ENCODE data around the gene VGLL4. TPM values are rescaled to one million over a fixed set of nuclear protein-coding genes. Genes with fewer than 3 reads are reported as not detected.

Gene VGLL4
- total and polyA plus RNA-seq, 2 experiments from 2014 or later, result 30.9 to 46.5 TPM

DNA sequence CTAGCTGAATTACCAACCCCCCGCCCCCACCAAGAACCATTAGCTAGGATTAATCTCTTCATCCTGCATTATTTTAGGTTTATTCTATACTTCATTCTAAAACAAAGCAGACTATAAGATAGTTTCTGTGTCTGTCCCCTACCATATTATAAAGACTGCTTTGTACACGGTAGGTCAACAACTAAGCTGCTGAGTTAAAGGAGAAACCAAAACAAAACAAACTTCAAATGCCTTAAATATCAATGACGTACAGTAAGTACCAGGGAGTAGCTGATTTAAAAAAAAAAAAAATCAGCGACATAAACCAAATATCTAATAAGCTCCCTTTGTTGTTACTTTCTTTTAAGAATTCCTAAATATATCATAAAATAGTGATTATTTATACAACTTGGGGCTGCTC, 7.8 kb upstream of the VGLL4 start:
- Histone ChIP-seq H3K9me3 (ENCODE audit: low read depth) (no peaks in the 10 kb centered on the region), H3K4me2 (ENCODE audit: unreplicated experiment) (no peak overlapping the region), H3K36me3 (ENCODE audit: low read depth) (no peaks in the 10 kb centered on the region), H3K9ac (no peak overlapping the region), H2AFZ (no peak overlapping the region), H3K27ac (no peak overlapping the region), H3K9me2 (ENCODE audit: insufficient read depth) (no peaks in the 10 kb centered on the region), H3K4me1 (ENCODE audit: insufficient read depth) (no peaks in the 10 kb centered on the region), H3F3A (ENCODE audit: insufficient read depth) (no peaks in the 10 kb centered on the region), H3K4me3 (no peak overlapping the region), H3K27me3 (replicated peaks; ENCODE audit: insufficient read depth) (no peaks in the 10 kb centered on the region), H4K20me1 (ENCODE audit: insufficient read depth) (no peaks in the 10 kb centered on the region), H3K79me2 (ENCODE audit: insufficient read depth) (peaks cover 98% of the 10 kb centered on the region)
- no peak for DNase-seq
- TF ChIP-seq EZH2phosphoT487 (IDR thresholded peaks at IDR 0.05; ENCODE audit: insufficient read depth, low read depth), result no peak
- no peak for TF ChIP-seq EZH2 (IDR thresholded peaks at IDR 0.05; ENCODE audit: insufficient read depth, poor library complexity, severe bottlenecking)
- in situ Hi-C loops (cut with MboI), result loop anchor here (5.0 kb wide), 1 partner anchor 269 kb away; no protein-coding TSS in a partner anchor
- 88 to 94% methylated on average over 4 of the region's 4 CpGs for WGBS, 2 experiments (ENCODE audit: low coverage in 1 of 2, low lambda C conversion rate in 2 of 2, missing lambda C conversion rate in 2 of 2)

DNA sequence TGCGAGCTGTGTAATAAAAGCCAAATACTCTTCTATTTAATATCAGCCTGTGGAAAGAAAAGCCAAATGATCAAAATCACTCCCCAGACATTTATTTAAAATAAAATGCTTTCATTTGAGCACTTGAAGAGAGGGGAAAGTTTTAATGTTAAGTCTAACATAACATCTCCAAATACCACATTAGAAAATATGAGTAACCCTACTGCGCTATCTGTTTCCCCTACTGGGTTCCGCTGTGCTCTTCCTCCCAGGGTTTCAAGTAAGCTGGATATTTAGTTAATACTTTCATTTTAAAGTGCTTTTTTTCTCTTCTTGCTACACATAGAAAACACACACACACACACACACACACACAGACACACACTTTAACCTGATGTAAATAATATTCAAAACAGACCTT, 6.7 kb upstream of the VGLL4 start:
- no peaks in the 10 kb centered on the region for H4K20me1 ChIP-seq (ENCODE audit: insufficient read depth)
- H3K27ac ChIP-seq, result no peak overlapping the region
- no peaks in the 10 kb centered on the region for H3K36me3 ChIP-seq (ENCODE audit: low read depth)
- no peaks in the 10 kb centered on the region for H3F3A ChIP-seq (ENCODE audit: insufficient read depth)
- in situ Hi-C loops (cut with MboI), result loop anchor here (5.0 kb wide), 1 partner anchor 268 kb away; no protein-coding TSS in a partner anchor
- no peak overlapping the region for H2AFZ ChIP-seq
- H3K4me1 ChIP-seq (ENCODE audit: insufficient read depth), result no peaks in the 10 kb centered on the region
- no peaks in the 10 kb centered on the region for H3K27me3 ChIP-seq (replicated peaks; ENCODE audit: insufficient read depth)
- no peak overlapping the region for H3K4me3 ChIP-seq
- H3K79me2 ChIP-seq (ENCODE audit: insufficient read depth), result peaks cover 96% of the 10 kb centered on the region
- no peak overlapping the region for H3K4me2 ChIP-seq (ENCODE audit: unreplicated experiment)
- TF ChIP-seq EZH2 (IDR thresholded peaks at IDR 0.05; ENCODE audit: insufficient read depth, poor library complexity, severe bottlenecking), result no peak
- TF ChIP-seq EZH2phosphoT487 (IDR thresholded peaks at IDR 0.05; ENCODE audit: insufficient read depth, low read depth), result no peak
- no peak overlapping the region for H3K9ac ChIP-seq
- no peaks in the 10 kb centered on the region for H3K9me3 ChIP-seq (ENCODE audit: low read depth)
- H3K9me2 ChIP-seq (ENCODE audit: insufficient read depth), result no peaks in the 10 kb centered on the region
- DNase-seq, result no peak
- WGBS, 2 experiments (ENCODE audit: low coverage in 1 of 2, low lambda C conversion rate in 2 of 2, missing lambda C conversion rate in 2 of 2), result 98 to 100% methylated on average over 3 of the region's 3 CpGs

DNA sequence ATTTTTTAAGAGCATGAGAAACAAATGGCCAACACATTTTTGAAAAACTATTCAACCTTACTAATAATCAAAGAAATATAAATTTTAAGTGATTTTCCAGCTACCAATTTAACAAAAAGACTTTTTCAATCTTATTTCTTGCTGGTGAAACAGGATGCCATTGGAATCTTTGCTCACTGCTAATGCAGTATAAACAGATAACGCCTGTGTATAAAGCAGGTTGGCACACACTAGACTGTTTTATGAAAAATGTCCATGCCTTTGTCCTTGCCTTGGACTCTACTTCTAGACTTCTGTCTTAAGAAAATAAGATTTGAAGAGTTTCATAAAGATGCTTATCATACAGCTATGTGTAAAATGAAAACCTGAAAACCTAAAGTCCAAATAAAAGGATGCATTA, 5.0 kb upstream of the VGLL4 start:
- in situ Hi-C loops (cut with MboI), result no loop called here
- H4K20me1 ChIP-seq (ENCODE audit: insufficient read depth), result no peaks in the 10 kb centered on the region
- H3K4me3 ChIP-seq, result no peak overlapping the region
- no peak overlapping the region for H3K27ac ChIP-seq
- H3K4me1 ChIP-seq (ENCODE audit: insufficient read depth), result 0 out of 2 replicates have a peak, but pooled peaks cover 2% of the 10 kb centered on the region
- no peaks in the 10 kb centered on the region for H3K36me3 ChIP-seq (ENCODE audit: low read depth)
- no peak overlapping the region for H3K4me2 ChIP-seq (ENCODE audit: unreplicated experiment)
- no peak overlapping the region for H2AFZ ChIP-seq
- peaks cover 88% of the 10 kb centered on the region for H3K79me2 ChIP-seq (ENCODE audit: insufficient read depth)
- H3F3A ChIP-seq (ENCODE audit: insufficient read depth), result no peaks in the 10 kb centered on the region
- TF ChIP-seq EZH2phosphoT487 (IDR thresholded peaks at IDR 0.05; ENCODE audit: insufficient read depth, low read depth) (no peak), EZH2 (IDR thresholded peaks at IDR 0.05; ENCODE audit: insufficient read depth, poor library complexity, severe bottlenecking) (no peak)
- no peaks in the 10 kb centered on the region for H3K27me3 ChIP-seq (replicated peaks; ENCODE audit: insufficient read depth)
- no peaks in the 10 kb centered on the region for H3K9me3 ChIP-seq (ENCODE audit: low read depth)
- no peak overlapping the region for H3K9ac ChIP-seq
- 73 to 74% methylated on average over 1 of the region's 1 CpG for WGBS, 2 experiments (ENCODE audit: low coverage in 1 of 2, low lambda C conversion rate in 2 of 2, missing lambda C conversion rate in 2 of 2)
- H3K9me2 ChIP-seq (ENCODE audit: insufficient read depth), result no peaks in the 10 kb centered on the region
- no peak for DNase-seq

DNA sequence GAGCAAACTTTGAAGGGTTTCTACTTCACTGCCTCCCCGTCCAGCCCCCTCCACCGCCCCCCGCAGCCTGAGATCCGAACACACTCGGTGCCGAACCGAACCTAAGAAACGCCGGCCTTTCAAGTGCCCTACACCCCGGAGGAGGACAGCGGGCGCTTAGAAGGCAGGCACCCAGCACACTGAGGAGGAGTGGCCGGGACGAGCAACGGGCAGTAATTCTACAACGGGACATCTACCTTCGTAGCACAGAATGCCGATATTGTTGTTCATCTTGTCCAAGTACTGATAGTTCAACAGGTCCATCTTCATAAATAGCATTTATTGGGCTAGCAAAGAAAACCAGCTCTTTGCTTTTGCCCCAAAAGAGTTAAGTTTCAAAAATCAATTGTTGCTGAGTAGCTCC, 513 bp downstream of the VGLL4 start:
- Histone ChIP-seq H3K4me3 (peak overlapping the region; percentile 87), H3K36me3 (ENCODE audit: low read depth) (no peaks in the 10 kb centered on the region), H3K9me2 (ENCODE audit: insufficient read depth) (no peaks in the 10 kb centered on the region), H3K79me2 (ENCODE audit: insufficient read depth) (peaks cover 82% of the 10 kb centered on the region), H3K9me3 (ENCODE audit: low read depth) (no peaks in the 10 kb centered on the region), H3K9ac (peak overlapping the region; percentile 100), H3K4me1 (ENCODE audit: insufficient read depth) (peaks cover 34% of the 10 kb centered on the region), H3F3A (ENCODE audit: insufficient read depth) (peaks cover 32% of the 10 kb centered on the region), H3K27ac (peak overlapping the region; percentile 100), H3K4me2 (ENCODE audit: unreplicated experiment) (peak overlapping the region; percentile 97), H2AFZ (peak overlapping the region; percentile 54), H3K27me3 (replicated peaks; ENCODE audit: insufficient read depth) (no peaks in the 10 kb centered on the region), H4K20me1 (ENCODE audit: insufficient read depth) (no peaks in the 10 kb centered on the region)
- no peak for TF ChIP-seq EZH2 (IDR thresholded peaks at IDR 0.05; ENCODE audit: insufficient read depth, poor library complexity, severe bottlenecking)
- TF ChIP-seq EZH2phosphoT487 (IDR thresholded peaks at IDR 0.05; ENCODE audit: insufficient read depth, low read depth), result no peak
- peak; percentile 76 for DNase-seq
- in situ Hi-C loops (cut with MboI), result no loop called here
- 2% methylated on average over 18 of the region's 18 CpGs for WGBS, 2 experiments (ENCODE audit: low coverage in 1 of 2, low lambda C conversion rate in 2 of 2, missing lambda C conversion rate in 2 of 2)

All from GM23248 (cell line).